Liver (tissue), 9 donors: ENCODE data around the gene SMARCC1. TPM values are rescaled to one million over a fixed set of nuclear protein-coding genes. Genes with fewer than 3 reads are reported as not detected.

Experiments used
- DNase-seq: peaks from one replicate; pipeline ENCODE4 v3.0.0-alpha.2; 2017; ENCODE audit warnings: low spot score
- H3K27ac ChIP-seq, 2 donors: one replicate each; pipeline ENCODE4 v1.7.0; 2013; ENCODE audit warnings: inconsistent platforms in 2 of 2, low read length in 2 of 2, control low read depth in 1 of 2, low read depth in 1 of 2, mild to moderate bottlenecking in 1 of 2
- H3K27me3 ChIP-seq, 4 donors: one replicate each; pipeline versions ENCODE4 v1.6.1 to v1.7.0; 2013; ENCODE audit warnings: low read length in 3 of 4, inconsistent platforms in 1 of 4, mild to moderate bottlenecking in 1 of 4, moderate library complexity in 1 of 4; ENCODE audit not compliant: control insufficient read depth in 4 of 4, insufficient read depth in 4 of 4
- H3K36me3 ChIP-seq, 4 donors: one replicate each; pipeline versions ENCODE4 v1.6.1 to v1.7.0; 2013; ENCODE audit warnings: low read length in 3 of 4, mild to moderate bottlenecking in 3 of 4, low read depth in 1 of 4, moderate library complexity in 1 of 4; ENCODE audit not compliant: control insufficient read depth in 4 of 4, insufficient read depth in 3 of 4
- H3K4me1 ChIP-seq, 4 donors: one replicate each; pipeline versions ENCODE4 v1.6.1 to v1.7.0; 2013; ENCODE audit warnings: low read length in 3 of 4, mild to moderate bottlenecking in 3 of 4, moderate library complexity in 1 of 4; ENCODE audit not compliant: control insufficient read depth in 4 of 4, insufficient read depth in 4 of 4
- H3K4me3 ChIP-seq, 3 donors: one replicate each; pipeline versions ENCODE4 v1.6.1 to v1.7.0; 2013; ENCODE audit warnings: low read length in 3 of 3, control low read depth in 1 of 3, low read depth in 1 of 3, mild to moderate bottlenecking in 1 of 3
- H3K9ac ChIP-seq, 2 donors: one replicate each; pipeline ENCODE4 v1.7.0; 2013; ENCODE audit warnings: low read length in 2 of 2, mild to moderate bottlenecking in 2 of 2, moderate library complexity in 2 of 2, control low read depth in 1 of 2, low read depth in 1 of 2
- H3K9me3 ChIP-seq, 4 donors: one replicate each; pipeline versions ENCODE4 v1.6.1 to v1.7.0; 2013; ENCODE audit warnings: low read length in 3 of 4; ENCODE audit not compliant: control insufficient read depth in 4 of 4
- EGR1 ChIP-seq, 2 donors: IDR thresholded peaks; 2 replicates each; pipeline ENCODE4 v1.6.1; 2016 to 2018; ENCODE audit warnings: antibody characterized with exemption in 2 of 2, low read depth in 2 of 2
- FOXA1 ChIP-seq: IDR thresholded peaks from 2 replicates; pipeline ENCODE4 v1.6.1; 2016; ENCODE audit warnings: antibody characterized with exemption
- FOXA2 ChIP-seq: IDR thresholded peaks from 2 replicates; pipeline ENCODE4 v1.6.1; 2016; ENCODE audit warnings: antibody characterized with exemption
- GABPA ChIP-seq, 2 donors: IDR thresholded peaks in 1 of 2; conservative IDR thresholded peaks in 1 of 2; 2 replicates each; pipeline ENCODE4 v1.6.1; 2016; ENCODE audit warnings: antibody characterized with exemption in 2 of 2, mild to moderate bottlenecking in 1 of 2, moderate library complexity in 1 of 2
- HNF4A ChIP-seq, 2 donors: conservative IDR thresholded peaks; 2 replicates each; pipeline ENCODE4 v1.6.1; 2016; ENCODE audit warnings: antibody characterized with exemption in 2 of 2, mild to moderate bottlenecking in 2 of 2
- HNF4G ChIP-seq: IDR thresholded peaks from 2 replicates; pipeline ENCODE4 v1.6.1; 2016; ENCODE audit warnings: antibody characterized with exemption
- JUND ChIP-seq, 2 donors: IDR thresholded peaks; 2 replicates each; pipeline ENCODE4 v1.6.1; 2016; ENCODE audit warnings: antibody characterized with exemption in 2 of 2
- NR2F2 ChIP-seq: IDR thresholded peaks from 2 replicates; pipeline ENCODE4 v1.6.1; 2016; ENCODE audit warnings: antibody characterized with exemption
- RAD21 ChIP-seq, 2 donors: IDR thresholded peaks; 2 replicates each; pipeline ENCODE4 v1.6.1; 2016; ENCODE audit warnings: antibody characterized with exemption in 2 of 2, mild to moderate bottlenecking in 2 of 2
- RXRA ChIP-seq, 2 donors: IDR thresholded peaks; 2 replicates each; pipeline ENCODE4 v1.6.1; 2017 to 2018; ENCODE audit warnings: antibody characterized with exemption in 2 of 2, mild to moderate bottlenecking in 1 of 2
- SP1 ChIP-seq: IDR thresholded peaks from 2 replicates; pipeline ENCODE4 v1.6.1; 2018; ENCODE audit warnings: antibody characterized with exemption, mild to moderate bottlenecking
- TAF1 ChIP-seq: conservative IDR thresholded peaks from 2 replicates; pipeline ENCODE4 v1.6.1; 2016; ENCODE audit warnings: antibody characterized with exemption, mild to moderate bottlenecking
- YY1 ChIP-seq: IDR thresholded peaks from 2 replicates; pipeline ENCODE4 v1.6.1; 2016; ENCODE audit warnings: antibody characterized with exemption, mild to moderate bottlenecking
- WGBS: extraction: QIAGEN DNeasy Blood & Tissue Kit; methylation state at CpG from one replicate; pipeline ENCODE4 v1.1.7; 2013; 5-methylcytosine and 5-hydroxymethylcytosine counted together
- polyA plus RNA-seq, 2 donors: library from polyadenylated mRNA; stranded (reverse) in 1 of 2; unstranded in 1 of 2; fragments of 200-250 nt in 1 of 2; fragments of >200 nt in 1 of 2; fragmentation: Nextera tagmentation in 1 of 2; extraction: Ambion mirVana in 1 of 2; gene quantifications; one replicate each; pipeline versions ENCODE4 v1.2.1 to v1.2.3, GENCODE V29; 2013 to 2015
- total RNA-seq, 2 donors: library from RNA; depleted of rRNA; stranded (reverse); fragments of >200 nt; gene quantifications; one replicate each; pipeline ENCODE4 v1.2.3, GENCODE V29; 2014
- TF ChIP-seq, protein P1 (sequence below): IDR thresholded peaks from 2 replicates; pipeline ENCODE4 v1.6.1; 2016; ENCODE audit warnings: antibody characterized with exemption
- TF ChIP-seq, protein P2 (sequence below): IDR thresholded peaks from 2 replicates; pipeline ENCODE4 v1.6.1; 2016; ENCODE audit warnings: antibody characterized with exemption, mild to moderate bottlenecking
- TF ChIP-seq, protein P3 (sequence below): IDR thresholded peaks from 2 replicates; pipeline ENCODE4 v1.6.1; 2016; ENCODE audit warnings: antibody characterized with exemption
- TF ChIP-seq, protein P4 (sequence below): fragments of 150-350 bp; IDR thresholded peaks from 2 replicates; pipeline ENCODE4 v1.5.1; 2017; ENCODE audit warnings: improper control_type of control experiment, low read depth, low read length; ENCODE audit not compliant: missing input control
- TF ChIP-seq, protein P5 (sequence below): IDR thresholded peaks from 2 replicates; pipeline ENCODE4 v1.6.1; 2016; ENCODE audit warnings: antibody characterized with exemption
- donor health status: healthy.
- donor health status: healthy.
- donor health status: healthy.
- donor health status: healthy.
- donor health status: healthy.

SMARCC1 gene
- total and polyA plus RNA-seq, 4 donors = 6.6 to 19.8 (median 12.6) TPM

DNA sequence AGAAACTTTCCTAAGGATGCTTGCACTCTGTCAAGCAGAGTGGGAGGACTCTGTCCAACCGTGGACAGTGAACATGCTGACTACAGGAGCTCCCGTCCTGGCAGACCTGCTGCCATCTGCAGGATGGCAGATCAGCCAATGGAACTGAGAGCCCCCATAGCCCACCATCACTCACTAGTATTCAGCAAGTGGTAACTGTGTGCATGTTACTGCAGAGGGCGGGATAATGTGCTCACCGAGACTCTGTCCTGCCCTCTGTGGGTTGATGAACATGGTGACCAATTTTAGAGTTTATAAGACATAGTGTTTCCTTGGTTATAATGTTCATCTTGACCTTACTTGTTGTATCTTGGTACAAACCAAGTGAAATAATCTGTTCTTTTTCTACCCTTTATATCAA is 214.5 kb downstream of the SMARCC1 start:
- no peak for TF ChIP-seq FOXA1
- no peak for TF ChIP-seq HNF4G
- TF ChIP-seq NR2F2 = no peak
- TF ChIP-seq, protein P1, sequence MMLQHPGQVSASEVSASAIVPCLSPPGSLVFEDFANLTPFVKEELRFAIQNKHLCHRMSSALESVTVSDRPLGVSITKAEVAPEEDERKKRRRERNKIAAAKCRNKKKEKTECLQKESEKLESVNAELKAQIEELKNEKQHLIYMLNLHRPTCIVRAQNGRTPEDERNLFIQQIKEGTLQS = no peak
- no peak for TF ChIP-seq GABPA (IDR thresholded peaks at IDR 0.05 in 1 of 2, conservative IDR thresholded peaks at IDR 0.05 in 1 of 2)
- TF ChIP-seq YY1 = no peak
- TF ChIP-seq, protein P2, sequence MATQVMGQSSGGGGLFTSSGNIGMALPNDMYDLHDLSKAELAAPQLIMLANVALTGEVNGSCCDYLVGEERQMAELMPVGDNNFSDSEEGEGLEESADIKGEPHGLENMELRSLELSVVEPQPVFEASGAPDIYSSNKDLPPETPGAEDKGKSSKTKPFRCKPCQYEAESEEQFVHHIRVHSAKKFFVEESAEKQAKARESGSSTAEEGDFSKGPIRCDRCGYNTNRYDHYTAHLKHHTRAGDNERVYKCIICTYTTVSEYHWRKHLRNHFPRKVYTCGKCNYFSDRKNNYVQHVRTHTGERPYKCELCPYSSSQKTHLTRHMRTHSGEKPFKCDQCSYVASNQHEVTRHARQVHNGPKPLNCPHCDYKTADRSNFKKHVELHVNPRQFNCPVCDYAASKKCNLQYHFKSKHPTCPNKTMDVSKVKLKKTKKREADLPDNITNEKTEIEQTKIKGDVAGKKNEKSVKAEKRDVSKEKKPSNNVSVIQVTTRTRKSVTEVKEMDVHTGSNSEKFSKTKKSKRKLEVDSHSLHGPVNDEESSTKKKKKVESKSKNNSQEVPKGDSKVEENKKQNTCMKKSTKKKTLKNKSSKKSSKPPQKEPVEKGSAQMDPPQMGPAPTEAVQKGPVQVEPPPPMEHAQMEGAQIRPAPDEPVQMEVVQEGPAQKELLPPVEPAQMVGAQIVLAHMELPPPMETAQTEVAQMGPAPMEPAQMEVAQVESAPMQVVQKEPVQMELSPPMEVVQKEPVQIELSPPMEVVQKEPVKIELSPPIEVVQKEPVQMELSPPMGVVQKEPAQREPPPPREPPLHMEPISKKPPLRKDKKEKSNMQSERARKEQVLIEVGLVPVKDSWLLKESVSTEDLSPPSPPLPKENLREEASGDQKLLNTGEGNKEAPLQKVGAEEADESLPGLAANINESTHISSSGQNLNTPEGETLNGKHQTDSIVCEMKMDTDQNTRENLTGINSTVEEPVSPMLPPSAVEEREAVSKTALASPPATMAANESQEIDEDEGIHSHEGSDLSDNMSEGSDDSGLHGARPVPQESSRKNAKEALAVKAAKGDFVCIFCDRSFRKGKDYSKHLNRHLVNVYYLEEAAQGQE = no peak
- TF ChIP-seq, protein P3, sequence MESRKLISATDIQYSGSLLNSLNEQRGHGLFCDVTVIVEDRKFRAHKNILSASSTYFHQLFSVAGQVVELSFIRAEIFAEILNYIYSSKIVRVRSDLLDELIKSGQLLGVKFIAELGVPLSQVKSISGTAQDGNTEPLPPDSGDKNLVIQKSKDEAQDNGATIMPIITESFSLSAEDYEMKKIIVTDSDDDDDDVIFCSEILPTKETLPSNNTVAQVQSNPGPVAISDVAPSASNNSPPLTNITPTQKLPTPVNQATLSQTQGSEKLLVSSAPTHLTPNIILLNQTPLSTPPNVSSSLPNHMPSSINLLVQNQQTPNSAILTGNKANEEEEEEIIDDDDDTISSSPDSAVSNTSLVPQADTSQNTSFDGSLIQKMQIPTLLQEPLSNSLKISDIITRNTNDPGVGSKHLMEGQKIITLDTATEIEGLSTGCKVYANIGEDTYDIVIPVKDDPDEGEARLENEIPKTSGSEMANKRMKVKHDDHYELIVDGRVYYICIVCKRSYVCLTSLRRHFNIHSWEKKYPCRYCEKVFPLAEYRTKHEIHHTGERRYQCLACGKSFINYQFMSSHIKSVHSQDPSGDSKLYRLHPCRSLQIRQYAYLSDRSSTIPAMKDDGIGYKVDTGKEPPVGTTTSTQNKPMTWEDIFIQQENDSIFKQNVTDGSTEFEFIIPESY = no peak
- no peak for TF ChIP-seq TAF1
- TF ChIP-seq RAD21 (IDR thresholded peaks at IDR 0.05) = no peak
- no peak for TF ChIP-seq JUND (IDR thresholded peaks at IDR 0.05)
- TF ChIP-seq HNF4A (conservative IDR thresholded peaks at IDR 0.05) = no peak
- TF ChIP-seq, protein P4, sequence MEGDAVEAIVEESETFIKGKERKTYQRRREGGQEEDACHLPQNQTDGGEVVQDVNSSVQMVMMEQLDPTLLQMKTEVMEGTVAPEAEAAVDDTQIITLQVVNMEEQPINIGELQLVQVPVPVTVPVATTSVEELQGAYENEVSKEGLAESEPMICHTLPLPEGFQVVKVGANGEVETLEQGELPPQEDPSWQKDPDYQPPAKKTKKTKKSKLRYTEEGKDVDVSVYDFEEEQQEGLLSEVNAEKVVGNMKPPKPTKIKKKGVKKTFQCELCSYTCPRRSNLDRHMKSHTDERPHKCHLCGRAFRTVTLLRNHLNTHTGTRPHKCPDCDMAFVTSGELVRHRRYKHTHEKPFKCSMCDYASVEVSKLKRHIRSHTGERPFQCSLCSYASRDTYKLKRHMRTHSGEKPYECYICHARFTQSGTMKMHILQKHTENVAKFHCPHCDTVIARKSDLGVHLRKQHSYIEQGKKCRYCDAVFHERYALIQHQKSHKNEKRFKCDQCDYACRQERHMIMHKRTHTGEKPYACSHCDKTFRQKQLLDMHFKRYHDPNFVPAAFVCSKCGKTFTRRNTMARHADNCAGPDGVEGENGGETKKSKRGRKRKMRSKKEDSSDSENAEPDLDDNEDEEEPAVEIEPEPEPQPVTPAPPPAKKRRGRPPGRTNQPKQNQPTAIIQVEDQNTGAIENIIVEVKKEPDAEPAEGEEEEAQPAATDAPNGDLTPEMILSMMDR = no peak
- TF ChIP-seq FOXA2 = no peak
- TF ChIP-seq, protein P5, sequence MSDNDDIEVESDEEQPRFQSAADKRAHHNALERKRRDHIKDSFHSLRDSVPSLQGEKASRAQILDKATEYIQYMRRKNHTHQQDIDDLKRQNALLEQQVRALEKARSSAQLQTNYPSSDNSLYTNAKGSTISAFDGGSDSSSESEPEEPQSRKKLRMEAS = no peak
- no peak for TF ChIP-seq RXRA (IDR thresholded peaks at IDR 0.05)
- no peak for TF ChIP-seq SP1
- no peak for TF ChIP-seq EGR1 (IDR thresholded peaks at IDR 0.05; ENCODE audit: low read depth in 2 of 2)
- Histone ChIP-seq H3K4me1 (no peaks in the 10 kb centered on the region), H3K36me3 (no peaks in the 10 kb centered on the region), H3K4me3 (no peak overlapping the region), H3K9me3 (no peaks in the 10 kb centered on the region), H3K27ac (no peak overlapping the region), H3K9ac (no peak overlapping the region), H3K27me3 (no peaks in the 10 kb centered on the region)
- WGBS = 86% methylated on average over 4 of the region's 4 CpGs
- DNase-seq = no peak

DNA sequence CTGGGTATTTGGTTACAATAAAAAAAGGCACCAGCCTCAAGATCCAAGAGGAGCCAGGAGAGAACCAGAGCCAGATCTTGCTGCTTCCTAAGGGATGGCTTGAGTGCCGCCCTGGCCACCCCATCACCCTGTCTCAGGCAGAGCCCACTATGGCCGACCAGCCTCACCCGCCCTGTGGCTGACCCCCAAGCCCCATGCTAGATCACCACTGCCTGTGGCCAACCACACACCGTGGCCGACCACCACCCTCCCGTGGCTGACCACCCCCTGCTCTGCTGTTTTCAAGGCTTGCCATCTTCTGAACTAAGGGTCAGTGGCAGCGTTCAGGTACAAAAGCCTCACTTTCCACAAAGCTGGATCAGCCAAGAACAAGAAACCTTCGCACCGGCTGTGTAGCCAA is 215.0 kb downstream of the SMARCC1 start:
- no peaks in the 10 kb centered on the region for H3K27me3 ChIP-seq
- no peak overlapping the region for H3K4me3 ChIP-seq
- DNase-seq = no peak
- H3K27ac ChIP-seq = no peak overlapping the region
- H3K9ac ChIP-seq = no peak overlapping the region
- no peaks in the 10 kb centered on the region for H3K9me3 ChIP-seq
- H3K4me1 ChIP-seq = no peaks in the 10 kb centered on the region
- H3K36me3 ChIP-seq = no peaks in the 10 kb centered on the region
- 93% methylated on average over 9 of the region's 9 CpGs for WGBS
- TF ChIP-seq YY1 (no peak), FOXA1 (no peak), TAF1 (no peak), HNF4A (conservative IDR thresholded peaks at IDR 0.05) (no peak), RXRA (IDR thresholded peaks at IDR 0.05) (no peak), GABPA (IDR thresholded peaks at IDR 0.05 in 1 of 2, conservative IDR thresholded peaks at IDR 0.05 in 1 of 2) (no peak), NR2F2 (no peak)
- TF ChIP-seq, protein P2 = no peak
- TF ChIP-seq, protein P5 = no peak
- TF ChIP-seq, protein P3 = no peak
- TF ChIP-seq, protein P1 = no peak
